GM12878 (cell line): ENCODE data around the gene EFNA1. TPM values are rescaled to one million over a fixed set of nuclear protein-coding genes. Genes with fewer than 3 reads are reported as not detected.

Experiments used
- CHD1 ChIP-seq: IDR thresholded peaks from 2 replicates; pipeline ENCODE4 v1.6.1; 2012; ENCODE audit warnings: low read depth, low read length, improper control_type of control experiment
- HCFC1 ChIP-seq: fragments of 150-350 bp; IDR thresholded peaks from 2 replicates; pipeline ENCODE4 v1.6.1; 2014; ENCODE audit warnings: low read length
- RELB ChIP-seq: fragments of 450-650 bp; IDR thresholded peaks from 2 replicates; pipeline ENCODE4 v1.6.1; 2017; ENCODE audit warnings: low read depth, mild to moderate bottlenecking, moderate library complexity
- SUZ12 ChIP-seq: fragments of 200-600 bp; sonication (generic); IDR thresholded peaks from one replicate; pipeline ENCODE4 v1.6.1; 2018; ENCODE audit warnings: antibody characterized with exemption, mild to moderate bottlenecking; ENCODE audit not compliant: unreplicated experiment
- ZNF592 ChIP-seq: fragments of 450-650 bp; IDR thresholded peaks from 2 replicates; pipeline ENCODE4 v1.6.1; 2017; ENCODE audit warnings: mild to moderate bottlenecking, moderate library complexity
- polyA plus RNA-seq, 11 experiments: library from polyadenylated mRNA; depleted of rRNA in 4 of 11; unstranded in 6 of 11; stranded (reverse) in 5 of 11; fragments of >200 nt; fragmentation: Nextera tagmentation in 4 of 11; fragmentation: Illumina TruSeq in 1 of 11; extraction: Ambion mirVana in 4 of 11; extraction: Trizol in 1 of 11; gene quantifications; 1 replicate in 1 of 11; 2 replicates in 10 of 11; pipeline versions ENCODE4 v1.2.1 to v1.2.3, GENCODE V29; 2011 to 2016; ENCODE audit warnings: inconsistent platforms in 2 of 11, missing spikeins in 2 of 11, low read depth in 1 of 11
- total RNA-seq, 4 experiments: library from RNA; depleted of rRNA in 3 of 4; stranded (reverse); fragments of >200 nt in 3 of 4; fragmentation: Illumina TruSeq in 1 of 4; extraction: Trizol in 1 of 4; gene quantifications; 2 replicates each; pipeline versions ENCODE4 v1.2.1 to v1.2.3, GENCODE V29; 2013 to 2021
- TF ChIP-seq, protein P1 (sequence below): IDR thresholded peaks from 2 replicates; pipeline ENCODE4 v1.6.1; 2011; ENCODE audit warnings: borderline replicate concordance, low read depth, mild to moderate bottlenecking, moderate library complexity, low read length; ENCODE audit not compliant: insufficient read depth, poor library complexity, severe bottlenecking
- TF ChIP-seq, protein P2 (sequence below): fragments of 450-650 bp; IDR thresholded peaks from 2 replicates; pipeline ENCODE4 v1.6.1; 2016; ENCODE audit warnings: mild to moderate bottlenecking

The EFNA1 gene
- total and polyA plus RNA-seq, 10 of the 15 experiments (the other 5 are each of a cell fraction or from before 2014, with no cell fraction given): 0.13 to 7.5 (median 0.28) TPM; not detected in 5

GRCh38 chr1:155092641-155093040, 35.0 kb upstream of the EFNA1 start (continued):
- TF ChIP-seq RELB (no peak), ZNF592 (no peak), CHD1 (no peak), SUZ12 (no peak), HCFC1 (no peak)
- TF ChIP-seq, protein P1, sequence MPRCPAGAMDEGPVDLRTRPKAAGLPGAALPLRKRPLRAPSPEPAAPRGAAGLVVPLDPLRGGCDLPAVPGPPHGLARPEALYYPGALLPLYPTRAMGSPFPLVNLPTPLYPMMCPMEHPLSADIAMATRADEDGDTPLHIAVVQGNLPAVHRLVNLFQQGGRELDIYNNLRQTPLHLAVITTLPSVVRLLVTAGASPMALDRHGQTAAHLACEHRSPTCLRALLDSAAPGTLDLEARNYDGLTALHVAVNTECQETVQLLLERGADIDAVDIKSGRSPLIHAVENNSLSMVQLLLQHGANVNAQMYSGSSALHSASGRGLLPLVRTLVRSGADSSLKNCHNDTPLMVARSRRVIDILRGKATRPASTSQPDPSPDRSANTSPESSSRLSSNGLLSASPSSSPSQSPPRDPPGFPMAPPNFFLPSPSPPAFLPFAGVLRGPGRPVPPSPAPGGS: no peak
- TF ChIP-seq, protein P2, sequence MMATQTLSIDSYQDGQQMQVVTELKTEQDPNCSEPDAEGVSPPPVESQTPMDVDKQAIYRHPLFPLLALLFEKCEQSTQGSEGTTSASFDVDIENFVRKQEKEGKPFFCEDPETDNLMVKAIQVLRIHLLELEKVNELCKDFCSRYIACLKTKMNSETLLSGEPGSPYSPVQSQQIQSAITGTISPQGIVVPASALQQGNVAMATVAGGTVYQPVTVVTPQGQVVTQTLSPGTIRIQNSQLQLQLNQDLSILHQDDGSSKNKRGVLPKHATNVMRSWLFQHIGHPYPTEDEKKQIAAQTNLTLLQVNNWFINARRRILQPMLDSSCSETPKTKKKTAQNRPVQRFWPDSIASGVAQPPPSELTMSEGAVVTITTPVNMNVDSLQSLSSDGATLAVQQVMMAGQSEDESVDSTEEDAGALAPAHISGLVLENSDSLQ: no peak
